GM12878 (cell line): ENCODE measurements around the gene IL3RA. TPM values are rescaled to one million over a fixed set of nuclear protein-coding genes. Genes with fewer than 3 reads are reported as not detected.
A peak's percentile ranks its signal among the peaks of the same experiment; 100 is the strongest.

Source experiments
- ATAC-seq: fragments of 200-7000 bp; cut with Tn5 transposase; 3 replicates; pipeline ENCODE4 v1.9.1; 2020; ENCODE audit warnings: mild to moderate bottlenecking, moderate library complexity
- BruUV-seq: library from RNA; stranded (reverse); fragments of 400-500 nt; replicated peaks from 2 replicates; lab custom pipeline; 2021; lab: Mats Ljungman, UMichigan
- CTCF ChIA-PET: fragments of 300-600 bp; sonication (Branson Sonifier 250); formaldehyde crosslinking; extraction: SDS; loops from one replicate; lab custom pipeline; 2021; ENCODE audit warnings: inconsistent platforms; lab: Yijun Ruan, JAX
- POLR2A ChIA-PET: fragments of 350-600 bp; formaldehyde crosslinking; extraction: SDS; loops from one replicate; lab custom pipeline; 2021; ENCODE audit warnings: inconsistent platforms; lab: Charles Lee
- RAD21 ChIA-PET: fragments of 300-600 bp; sonication (Branson Sonifier 250); formaldehyde crosslinking; loops from one replicate; lab custom pipeline; 2023; ENCODE audit warnings: antibody characterized with exemption; ENCODE audit not compliant: unreplicated experiment; lab: Charles Lee
- SMC1A ChIA-PET: fragments of 300-600 bp; sonication (Branson Sonifier 250); formaldehyde crosslinking; loops from one replicate; lab custom pipeline; 2023; ENCODE audit not compliant: unreplicated experiment, uncharacterized antibody; lab: Charles Lee
- DNase-seq: peaks from one replicate; pipeline ENCODE4 v3.0.0-alpha.2; 2011; ENCODE audit warnings: low read depth, low spot score
- FAIRE-seq: peaks from 3 replicates; lab custom pipeline; 2011; peaks lifted over from hg19 to GRCh38; lab: Jason Lieb, UNC
- H2AFZ ChIP-seq: 2 replicates; pipeline ENCODE4 v1.6.0; 2011; ENCODE audit warnings: low read depth, low read length, control low read depth; ENCODE audit not compliant: control insufficient read depth
- H3K27ac ChIP-seq: 2 replicates; pipeline ENCODE4 v1.5.1; 2011; ENCODE audit warnings: control low read depth; ENCODE audit not compliant: control insufficient read depth, insufficient read depth
- H3K27me3 ChIP-seq, 2 experiments: replicated peaks in 1 of 2; 2 replicates each; pipeline versions ENCODE4 v1.6.0 to v1.6.1; 2011; ENCODE audit warnings: low read length in 1 of 2; ENCODE audit not compliant: control insufficient read depth in 2 of 2, insufficient read depth in 2 of 2
- H3K36me3 ChIP-seq, 2 experiments: 2 replicates each; pipeline ENCODE4 v1.5.1; 2011; ENCODE audit warnings: low read length in 1 of 2; ENCODE audit not compliant: control insufficient read depth in 2 of 2, insufficient read depth in 2 of 2
- H3K4me1 ChIP-seq: 2 replicates; pipeline ENCODE4 v1.6.1; 2011; ENCODE audit warnings: mild to moderate bottlenecking, low read length, moderate library complexity, mixed read lengths; ENCODE audit not compliant: control insufficient read depth, insufficient read depth
- H3K4me2 ChIP-seq: 2 replicates; pipeline ENCODE4 v1.6.0; 2011; ENCODE audit warnings: control low read depth; ENCODE audit not compliant: control insufficient read depth, insufficient read depth
- H3K4me3 ChIP-seq: fragments of 200-600 bp; sonication (generic); 2 replicates; pipeline ENCODE4 v1.5.1; 2016
- H3K79me2 ChIP-seq: 2 replicates; pipeline ENCODE4 v1.6.0; 2011; ENCODE audit warnings: low read length; ENCODE audit not compliant: control insufficient read depth, insufficient read depth
- H3K9ac ChIP-seq: 2 replicates; pipeline ENCODE4 v1.8.0; 2011; ENCODE audit warnings: low read length, control low read depth, mixed read lengths; ENCODE audit not compliant: control insufficient read depth, insufficient read depth
- H3K9me3 ChIP-seq: replicated peaks from 3 replicates; pipeline ENCODE4 v1.5.1; 2011; ENCODE audit warnings: mild to moderate bottlenecking, low read length; ENCODE audit not compliant: control insufficient read depth, insufficient read depth
- H4K20me1 ChIP-seq: 2 replicates; pipeline ENCODE4 v1.6.0; 2011; ENCODE audit not compliant: control insufficient read depth, insufficient read depth
- CHD2 ChIP-seq: IDR thresholded peaks from 2 replicates; pipeline ENCODE4 v1.6.1; 2011; ENCODE audit warnings: low read depth, low read length, improper control_type of control experiment, borderline replicate concordance
- EP300 ChIP-seq, 2 experiments: fragments of 150-350 bp in 1 of 2; IDR thresholded peaks; 2 replicates each; pipeline ENCODE4 v1.6.1; 2011 to 2012; ENCODE audit warnings: low read depth in 2 of 2, low read length in 2 of 2, borderline replicate concordance in 1 of 2, improper control_type of control experiment in 1 of 2, inconsistent platforms in 1 of 2; ENCODE audit not compliant: control insufficient read depth in 1 of 2
- HCFC1 ChIP-seq: fragments of 150-350 bp; IDR thresholded peaks from 2 replicates; pipeline ENCODE4 v1.6.1; 2014; ENCODE audit warnings: low read length
- HDGF ChIP-seq: fragments of 450-650 bp; IDR thresholded peaks from 2 replicates; pipeline ENCODE4 v1.6.1; 2016; ENCODE audit warnings: antibody characterized with exemption
- NR2F1 ChIP-seq: fragments of 450-650 bp; conservative IDR thresholded peaks from 2 replicates; pipeline ENCODE4 v1.6.1; 2017; ENCODE audit warnings: mild to moderate bottlenecking
- PAX8 ChIP-seq: fragments of 450-650 bp; IDR thresholded peaks from 2 replicates; pipeline ENCODE4 v1.6.1; 2017; ENCODE audit warnings: mild to moderate bottlenecking, moderate library complexity
- POLR2AphosphoS5 ChIP-seq: IDR thresholded peaks from 2 replicates; pipeline ENCODE4 v1.6.1; 2011; ENCODE audit warnings: mild to moderate bottlenecking, low read length, inconsistent platforms
- SIN3A ChIP-seq: IDR thresholded peaks from 2 replicates; pipeline ENCODE4 v1.6.1; 2012; ENCODE audit warnings: low read depth, low read length, improper control_type of control experiment
- WGBS: methylation state at CpG from one replicate; pipeline ENCODE4 v1.1.6; 2016; ENCODE audit warnings: low lambda C conversion rate; ENCODE audit not compliant: insufficient replicate concordance, insufficient coverage; ENCODE audit errors: missing lambda C conversion rate; 5-methylcytosine and 5-hydroxymethylcytosine counted together
- in situ Hi-C: fragments of 300-500 bp; cut with MboI; formaldehyde crosslinking; loops from 9 replicates; pipeline ENCODE4 v1.14.3; 2018; ENCODE audit warnings: mixed read lengths
- intact Hi-C: fragments of 100-400 bp; cut with micrococcal nuclease; formaldehyde crosslinking; loops from one replicate; pipeline ENCODE4 v1.14.2; 2022; ENCODE audit not compliant: unreplicated experiment
- polyA plus RNA-seq, 11 experiments: library from polyadenylated mRNA; depleted of rRNA in 4 of 11; unstranded in 6 of 11; stranded (reverse) in 5 of 11; fragments of >200 nt; fragmentation: Nextera tagmentation in 4 of 11; fragmentation: Illumina TruSeq in 1 of 11; extraction: Ambion mirVana in 4 of 11; extraction: Trizol in 1 of 11; gene quantifications; 1 replicate in 1 of 11; 2 replicates in 10 of 11; pipeline versions ENCODE4 v1.2.1 to v1.2.3, GENCODE V29; 2011 to 2016; ENCODE audit warnings: inconsistent platforms in 2 of 11, missing spikeins in 2 of 11, low read depth in 1 of 11
- total RNA-seq, 4 experiments: library from RNA; depleted of rRNA in 3 of 4; stranded (reverse); fragments of >200 nt in 3 of 4; fragmentation: Illumina TruSeq in 1 of 4; extraction: Trizol in 1 of 4; gene quantifications; 2 replicates each; pipeline versions ENCODE4 v1.2.1 to v1.2.3, GENCODE V29; 2013 to 2021

IL3RA gene
- total and polyA plus RNA-seq, 10 of the 15 experiments (the other 5 are each of a cell fraction or from before 2014, with no cell fraction given) = 2.1 to 31.1 (median 17.9) TPM

- CTCF ChIA-PET = no interaction called here
- RAD21 ChIA-PET = no interaction called here
- no peak for DNase-seq
These were observed 64.3 kb downstream of the IL3RA start for GRCh38 chrX:1400742-1401471.

GRCh38 chrX:1401611-1402430, 65.2 kb downstream of the IL3RA start:
- no TSS peak for BruUV-seq
- H3K9ac ChIP-seq = no peak overlapping the region
- H3K79me2 ChIP-seq = no peaks in the 10 kb centered on the region
- 93% methylated on average over 26 of the region's 30 CpGs for WGBS
- no peak overlapping the region for H2AFZ ChIP-seq
- ATAC-seq = peak; percentile 11
- no peak overlapping the region for H3K27ac ChIP-seq
- intact Hi-C loops = no loop called here
- H3K36me3 ChIP-seq = peaks cover 8 to 17% of the 10 kb centered on the region in 2 experiments; a peak in 3 of 4 replicates
- RAD21 ChIA-PET = no interaction called here
- DNase-seq = no peak
- no peaks in the 10 kb centered on the region; the same call in 2 of the 3 replicates for H3K9me3 ChIP-seq
- TF ChIP-seq CHD2 (no peak), POLR2AphosphoS5 (peak; percentile 36; the same call in 1 of the 2 replicates)
- no peaks in the 10 kb centered on the region for H4K20me1 ChIP-seq
- POLR2A ChIA-PET = no interaction called here
- in situ Hi-C loops = no loop called here
- CTCF ChIA-PET = no interaction called here
- H3K4me3 ChIP-seq = no peak overlapping the region
- no peaks in the 10 kb centered on the region for H3K27me3 ChIP-seq
- SMC1A ChIA-PET = no interaction called here
- no peaks in the 10 kb centered on the region for H3K4me1 ChIP-seq
- H3K4me2 ChIP-seq = no peak overlapping the region
- no peak for FAIRE-seq

More at GRCh38 chrX:1400742-1401471, 64.3 kb downstream of the IL3RA start:
- Histone ChIP-seq H3K27me3 (no peaks in the 10 kb centered on the region), H3K4me2 (no peak overlapping the region), H3K36me3 (peaks cover 8 to 19% of the 10 kb centered on the region in 2 experiments; a peak in 3 of 4 replicates), H2AFZ (no peak overlapping the region), H3K4me1 (no peaks in the 10 kb centered on the region), H3K27ac (no peak overlapping the region), H3K79me2 (peaks cover under 1% of the 10 kb centered on the region), H3K9me3 (no peaks in the 10 kb centered on the region; the same call in 2 of the 3 replicates), H4K20me1 (no peaks in the 10 kb centered on the region), H3K9ac (no peak overlapping the region), H3K4me3 (no peak overlapping the region)
- 90% methylated on average over 27 of the region's 27 CpGs for WGBS
- ATAC-seq (peak; percentile 16), FAIRE-seq (no peak)
- ChIA-PET POLR2A (no interaction called here), SMC1A (no interaction called here)
- in situ Hi-C loops (no loop called here), intact Hi-C loops (no loop called here)
- no TSS peak for BruUV-seq
- no peak for TF ChIP-seq EP300 (IDR thresholded peaks at IDR 0.05; ENCODE audit: borderline replicate concordance in 1 of 2, control insufficient read depth in 1 of 2, low read depth in 2 of 2, low read length in 2 of 2)
- no peak for TF ChIP-seq HDGF
- TF ChIP-seq NR2F1 = no peak
- no peak for TF ChIP-seq HCFC1
- TF ChIP-seq SIN3A = no peak
- TF ChIP-seq PAX8 = no peak
